ENCODE results near the gene PDCD10. TPM values are rescaled to one million over a fixed set of nuclear protein-coding genes. Genes with fewer than 3 reads are reported as not detected.

The PDCD10 gene
- total RNA-seq, 1 experiment from 2014 or later = 116 TPM

- DNase-seq (ENCODE audit: low spot score) = peak; percentile 95
Observed at GRCh38 chr3:167735233-167736138, 794 bp upstream of the PDCD10 start, which contains the start of gene SERPINI1. TSS of gene SERPINI1 (plus strand) at chr3:167735721. CDS start at chr3:167789129, 53,408 bp downstream.

- DNase-seq (ENCODE audit: low spot score) = no peak
Observed at GRCh38 chr3:167733961-167734497, 663 bp downstream of the PDCD10 start.

- DNase-seq (ENCODE audit: low spot score) = no peak
Observed at GRCh38 chr3:167732313-167733065, 2.2 kb downstream of the PDCD10 start.

- no peak for DNase-seq (ENCODE audit: low spot score)
Observed at GRCh38 chr3:167731393-167731792, 3.3 kb downstream of the PDCD10 start.

GRCh38 chr3:167729591-167729990, 5.1 kb downstream of the PDCD10 start:
- DNase-seq (ENCODE audit: low spot score) = no peak

- DNase-seq (ENCODE audit: low spot score) = no peak
Observed at GRCh38 chr3:167728632-167729323, 5.9 kb downstream of the PDCD10 start.

GRCh38 chr3:167728176-167728575, 6.5 kb downstream of the PDCD10 start:
- DNase-seq (ENCODE audit: low spot score) = peak; percentile 16

- DNase-seq (ENCODE audit: low spot score) = no peak
Observed at GRCh38 chr3:167723872-167724271, 10.8 kb downstream of the PDCD10 start.

GRCh38 chr3:167723025-167723512, 11.6 kb downstream of the PDCD10 start:
- DNase-seq (ENCODE audit: low spot score) = no peak

- DNase-seq (ENCODE audit: low spot score) = no peak
Observed at GRCh38 chr3:167718582-167718981, 16.1 kb downstream of the PDCD10 start.

GRCh38 chr3:167716920-167717319, 17.8 kb downstream of the PDCD10 start:
- DNase-seq (ENCODE audit: low spot score) = no peak

- DNase-seq (ENCODE audit: low spot score) = no peak
Observed at GRCh38 chr3:167714871-167715270, 19.8 kb downstream of the PDCD10 start.

GRCh38 chr3:167712445-167712844, 22.2 kb downstream of the PDCD10 start:
- no peak for DNase-seq (ENCODE audit: low spot score)

GRCh38 chr3:167711439-167711838, 23.3 kb downstream of the PDCD10 start:
- no peak for DNase-seq (ENCODE audit: low spot score)

- no peak for DNase-seq (ENCODE audit: low spot score)
Observed at GRCh38 chr3:167710552-167710951, 24.1 kb downstream of the PDCD10 start.

GRCh38 chr3:167709690-167710089, 25.0 kb downstream of the PDCD10 start:
- no peak for DNase-seq (ENCODE audit: low spot score)

- no peak for DNase-seq (ENCODE audit: low spot score)
Observed at GRCh38 chr3:167705840-167706239, 28.9 kb downstream of the PDCD10 start.

- no peak for DNase-seq (ENCODE audit: low spot score)
Observed at GRCh38 chr3:167700926-167701325, 33.8 kb downstream of the PDCD10 start.

- no peak for DNase-seq (ENCODE audit: low spot score)
Observed at GRCh38 chr3:167700046-167700445, 34.6 kb downstream of the PDCD10 start.

- DNase-seq (ENCODE audit: low spot score) = no peak
Observed at GRCh38 chr3:167694121-167694520, 40.6 kb downstream of the PDCD10 start.

GRCh38 chr3:167691366-167691765, 43.3 kb downstream of the PDCD10 start:
- no peak for DNase-seq (ENCODE audit: low spot score)
